ENCODE data around the gene LONRF2. TPM values are rescaled to one million over a fixed set of nuclear protein-coding genes. Genes with fewer than 3 reads are reported as not detected.

The LONRF2 gene
- polyA plus RNA-seq, 2 of the 4 experiments (the other 2 are of a cell fraction), result 4.8 to 17.9 TPM

DNA sequence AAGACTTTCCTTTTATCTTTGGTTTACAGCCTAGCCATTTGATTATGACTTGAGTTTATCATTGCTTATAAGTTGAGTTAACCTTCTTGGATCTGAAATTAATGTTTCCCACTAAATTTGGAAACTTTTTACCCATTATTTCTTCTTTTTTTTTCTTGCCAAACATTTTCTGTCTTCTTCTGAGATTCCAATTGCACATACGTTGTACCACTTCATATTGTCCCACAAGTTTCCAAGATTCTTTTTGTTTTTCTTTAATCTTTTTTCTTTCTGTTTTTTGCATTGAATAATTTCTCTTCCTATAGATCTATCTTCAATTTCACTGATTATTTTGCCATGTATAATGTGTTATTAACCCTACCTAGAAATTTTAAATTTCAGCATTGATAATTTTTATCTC, 18.6 kb downstream of the LONRF2 start:
- WGBS (ENCODE audit: missing lambda C conversion rate), result 80% methylated on average over 1 of the region's 1 CpG
- TF ChIP-seq NPAS2 (CRISPR knock-in tag; IDR thresholded peaks at IDR 0.05; ENCODE audit: borderline replicate concordance), result no peak
- no peak for TF ChIP-seq TP53 (CRISPR knock-in tag; IDR thresholded peaks at IDR 0.05)
- TF ChIP-seq, protein P1, sequence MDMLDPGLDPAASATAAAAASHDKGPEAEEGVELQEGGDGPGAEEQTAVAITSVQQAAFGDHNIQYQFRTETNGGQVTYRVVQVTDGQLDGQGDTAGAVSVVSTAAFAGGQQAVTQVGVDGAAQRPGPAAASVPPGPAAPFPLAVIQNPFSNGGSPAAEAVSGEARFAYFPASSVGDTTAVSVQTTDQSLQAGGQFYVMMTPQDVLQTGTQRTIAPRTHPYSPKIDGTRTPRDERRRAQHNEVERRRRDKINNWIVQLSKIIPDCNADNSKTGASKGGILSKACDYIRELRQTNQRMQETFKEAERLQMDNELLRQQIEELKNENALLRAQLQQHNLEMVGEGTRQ (IDR thresholded peaks at IDR 0.05), result no peak
- TF ChIP-seq BHLHE40 (IDR thresholded peaks at IDR 0.05; ENCODE audit: low read depth, low read length), result no peak
- TF ChIP-seq RNF2 (IDR thresholded peaks at IDR 0.05; ENCODE audit: borderline replicate concordance, low read depth), result no peak
- TF ChIP-seq CBX8 (IDR thresholded peaks at IDR 0.05), result no peak
- no peak for TF ChIP-seq GATA3 (IDR thresholded peaks at IDR 0.05; ENCODE audit: borderline replicate concordance)
- TF ChIP-seq FOSB (CRISPR knock-in tag; IDR thresholded peaks at IDR 0.05), result no peak
- no peak for TF ChIP-seq EHF (CRISPR knock-in tag; IDR thresholded peaks at IDR 0.05)
- TF ChIP-seq, protein P2, sequence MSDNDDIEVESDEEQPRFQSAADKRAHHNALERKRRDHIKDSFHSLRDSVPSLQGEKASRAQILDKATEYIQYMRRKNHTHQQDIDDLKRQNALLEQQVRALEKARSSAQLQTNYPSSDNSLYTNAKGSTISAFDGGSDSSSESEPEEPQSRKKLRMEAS (IDR thresholded peaks at IDR 0.05), result no peak
- TF ChIP-seq NFE2L2 (conservative IDR thresholded peaks at IDR 0.05; ENCODE audit: low read length), result no peak
- TF ChIP-seq POLR2A (IDR thresholded peaks at IDR 0.05; ENCODE audit: low read length), result no peak
- TF ChIP-seq, protein P3, sequence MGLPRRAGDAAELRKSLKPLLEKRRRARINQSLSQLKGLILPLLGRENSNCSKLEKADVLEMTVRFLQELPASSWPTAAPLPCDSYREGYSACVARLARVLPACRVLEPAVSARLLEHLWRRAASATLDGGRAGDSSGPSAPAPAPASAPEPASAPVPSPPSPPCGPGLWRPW (IDR thresholded peaks at IDR 0.05), result no peak
- TF ChIP-seq ESRRA (IDR thresholded peaks at IDR 0.05; ENCODE audit: borderline replicate concordance, low read length), result no peak
- no peak for TF ChIP-seq MAZ (IDR thresholded peaks at IDR 0.05; ENCODE audit: borderline replicate concordance, low read depth, low read length)
- TF ChIP-seq CEBPB (IDR thresholded peaks at IDR 0.05), result no peak
- no peak for TF ChIP-seq JUNB (IDR thresholded peaks at IDR 0.05)
- no peak for TF ChIP-seq MAFK (IDR thresholded peaks at IDR 0.05; ENCODE audit: partially characterized antibody)
- Histone ChIP-seq H3K27ac (no peak overlapping the region), H3K4me3 (no peak overlapping the region), H3K4me1 (0 out of 3 replicates have a peak, but pooled peaks cover 3% of the 10 kb centered on the region), H3K9me3 (peaks cover 6% of the 10 kb centered on the region; the same call in 2 of the 3 replicates), H3K4me2 (no peak overlapping the region)
- ATAC-seq, result no peak
- CTCF ChIA-PET, result interaction anchor here (0.8 to 1.1 kb wide), 3 partner anchors 41 to 77 kb away, joined by 4 read pairs; no protein-coding TSS in a partner anchor
- POLR2A ChIA-PET, result no interaction called here
- FAIRE-seq, result no peak
- DNase-seq (ENCODE audit: low read depth in 1 of 2, low spot score in 1 of 2), result no peak

DNA sequence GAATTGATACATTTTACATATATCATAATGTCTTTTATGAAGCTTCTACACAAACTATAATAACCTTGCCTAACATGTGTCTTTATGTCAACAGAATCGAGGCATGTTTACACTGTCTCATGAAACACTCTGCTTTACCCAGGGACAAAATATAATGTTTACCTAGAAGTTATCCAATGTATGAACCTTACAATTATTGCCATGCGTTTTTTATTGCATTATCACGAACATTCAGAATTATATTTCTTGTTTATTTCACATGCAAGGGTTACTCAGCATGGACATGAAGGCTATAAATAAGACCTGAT, 19.8 kb downstream of the LONRF2 start:
- no peak for TF ChIP-seq JUNB (IDR thresholded peaks at IDR 0.05)
- no peak for TF ChIP-seq FOSB (CRISPR knock-in tag; IDR thresholded peaks at IDR 0.05)
- no peak for TF ChIP-seq BHLHE40 (IDR thresholded peaks at IDR 0.05; ENCODE audit: low read depth, low read length)
- TF ChIP-seq NR3C1 (IDR thresholded peaks at IDR 0.05), result no peak
- no peak for TF ChIP-seq ESRRA (IDR thresholded peaks at IDR 0.05; ENCODE audit: borderline replicate concordance, low read length)
- no peak for TF ChIP-seq HOXB13 (CRISPR knock-in tag; IDR thresholded peaks at IDR 0.05; ENCODE audit: low read depth)
- no peak for TF ChIP-seq CBX8 (IDR thresholded peaks at IDR 0.05)
- no peak overlapping the region for H3K4me2 ChIP-seq
- ATAC-seq (no peak), FAIRE-seq (no peak), DNase-seq (ENCODE audit: low read depth in 1 of 2, low spot score in 1 of 2) (no peak)
- no peak overlapping the region for H3K4me3 ChIP-seq
- 0 out of 3 replicates have a peak, but pooled peaks cover 3% of the 10 kb centered on the region for H3K4me1 ChIP-seq
- WGBS (ENCODE audit: missing lambda C conversion rate), result 50% methylated on average over 3 of the region's 3 CpGs
- peaks cover 6% of the 10 kb centered on the region; the same call in 2 of the 3 replicates for H3K9me3 ChIP-seq
- ChIA-PET POLR2A (interaction anchor here (1.4 kb wide), 1 partner anchor 11 kb away, joined by 4 read pairs; no protein-coding TSS in a partner anchor), CTCF (interaction anchor here (1.1 to 2.7 kb wide), 3 partner anchors 10 to 40 kb away, joined by 4 to 8 read pairs (median 6); no protein-coding TSS in a partner anchor)
- H3K27ac ChIP-seq, result no peak overlapping the region

DNA sequence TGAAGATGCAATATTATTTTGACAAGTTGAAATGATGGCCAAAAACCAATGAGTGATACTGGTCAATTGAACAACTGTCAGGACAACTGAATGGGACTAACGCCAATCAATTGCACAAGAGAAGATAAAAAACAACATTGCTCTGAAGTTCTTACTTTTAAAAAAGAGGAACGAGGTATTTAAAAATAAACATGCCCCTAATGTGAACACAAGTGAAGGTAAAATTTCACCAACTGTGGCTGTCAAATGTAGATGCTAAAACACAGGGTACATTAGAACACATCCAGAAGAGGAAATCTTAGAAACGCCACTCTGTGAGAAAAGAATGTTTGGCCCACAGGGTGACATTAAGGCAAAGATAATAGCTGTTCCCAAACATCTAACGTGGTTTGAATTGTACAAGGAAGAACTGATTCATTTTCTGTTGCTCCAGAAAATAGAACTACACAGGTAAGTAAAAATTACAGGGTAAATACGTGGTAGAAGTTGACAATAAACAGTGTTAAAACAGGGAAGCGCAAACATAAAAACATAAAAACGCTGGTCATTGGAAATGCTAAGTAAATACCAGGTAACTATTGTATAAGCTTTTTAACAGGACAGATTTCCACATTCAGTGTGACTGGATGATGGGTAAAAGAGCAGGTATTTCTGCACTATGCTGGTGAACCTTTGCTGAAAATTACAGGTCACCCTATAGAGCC, 20.3 kb downstream of the LONRF2 start:
- POLR2A ChIA-PET, result interaction anchor here (1.4 kb wide), 1 partner anchor 11 kb away, joined by 4 read pairs; no protein-coding TSS in a partner anchor

More for the DNA sequence above, 20.3 kb downstream of the LONRF2 start:
- H3K4me1 ChIP-seq, result 0 out of 3 replicates have a peak, but pooled peaks cover 3% of the 10 kb centered on the region
- FAIRE-seq (no peak), ATAC-seq (no peak), DNase-seq (ENCODE audit: low read depth in 1 of 2, low spot score in 1 of 2) (no peak)
- H3K4me3 ChIP-seq, result no peak overlapping the region
- TF ChIP-seq NFE2L2 (conservative IDR thresholded peaks at IDR 0.05; ENCODE audit: low read length) (no peak), RFX5 (IDR thresholded peaks at IDR 0.05) (no peak)
- H3K4me2 ChIP-seq, result no peak overlapping the region
- WGBS (ENCODE audit: missing lambda C conversion rate), result 76% methylated on average over 7 of the region's 7 CpGs
- H3K9me3 ChIP-seq, result peaks cover 6% of the 10 kb centered on the region; the same call in 2 of the 3 replicates
- no peak overlapping the region for H3K27ac ChIP-seq
- CTCF ChIA-PET, result interaction anchor here (1.9 to 2.7 kb wide), 3 partner anchors 10 to 39 kb away, joined by 6 to 9 read pairs (median 8); no protein-coding TSS in a partner anchor
